GM18526 (cell line): Measurements from ENCODE around the gene CCDC50.

Source experiments
- POLR2A ChIP-seq: IDR thresholded peaks from 3 replicates; pipeline ENCODE4 v1.6.1; 2011; ENCODE audit not compliant: insufficient read length; ENCODE audit errors: extremely low read depth

The CCDC50 gene

GRCh38 chr3:191378142-191378812 lies 49.1 kb downstream of the CCDC50 start:
- no peak for TF ChIP-seq POLR2A

GRCh38 chr3:191379446-191379845 lies 50.3 kb downstream of the CCDC50 start:
- no peak for TF ChIP-seq POLR2A

- no peak for TF ChIP-seq POLR2A
These were observed 50.8 kb downstream of the CCDC50 start for GRCh38 chr3:191380001-191380400.

DNA sequence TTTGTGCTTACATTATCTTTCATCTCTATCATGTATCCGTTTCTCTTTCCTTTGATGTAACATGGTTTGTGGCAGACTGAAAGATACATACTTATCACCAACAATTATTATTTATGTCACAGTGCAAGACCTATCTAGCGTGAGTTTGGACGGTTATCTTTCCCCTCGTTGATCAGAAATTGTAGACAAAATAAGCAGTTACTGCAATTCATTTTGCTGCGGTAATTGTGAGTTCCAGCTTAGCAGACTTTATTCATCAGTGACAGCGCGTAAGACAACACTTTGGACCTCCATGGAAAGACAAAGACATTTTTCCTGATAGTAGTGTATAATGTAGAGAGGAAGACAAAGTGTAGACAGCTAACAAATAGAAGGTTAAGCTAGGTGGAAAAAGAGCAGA lies 52.1 kb downstream of the CCDC50 start:
- TF ChIP-seq POLR2A = no peak

- no peak for TF ChIP-seq POLR2A
These were observed 53.5 kb downstream of the CCDC50 start for GRCh38 chr3:191382661-191383060.

DNA sequence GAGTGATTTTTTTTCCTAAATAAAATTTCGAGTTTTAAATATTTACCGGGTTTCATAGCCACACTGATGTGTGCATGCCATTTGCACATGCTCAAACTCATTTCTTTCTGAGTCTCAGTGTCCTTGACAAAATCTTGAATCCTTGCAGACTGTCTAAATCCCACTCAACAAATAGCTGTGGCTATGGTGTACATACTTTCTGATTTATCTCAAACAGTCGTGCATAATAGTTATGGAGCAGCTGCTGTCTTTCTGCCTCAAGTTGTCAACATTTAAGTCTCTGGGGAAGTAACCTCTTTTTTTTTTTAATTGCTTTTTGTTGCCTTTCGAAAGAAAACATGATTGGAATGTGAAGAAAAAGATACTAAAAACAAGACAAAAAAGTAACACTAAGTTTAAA lies 53.9 kb downstream of the CCDC50 start:
- TF ChIP-seq POLR2A = no peak

GRCh38 chr3:191385101-191385500 lies 55.9 kb downstream of the CCDC50 start:
- TF ChIP-seq POLR2A = no peak

GRCh38 chr3:191387441-191388077 lies 58.4 kb downstream of the CCDC50 start:
- no peak for TF ChIP-seq POLR2A

DNA sequence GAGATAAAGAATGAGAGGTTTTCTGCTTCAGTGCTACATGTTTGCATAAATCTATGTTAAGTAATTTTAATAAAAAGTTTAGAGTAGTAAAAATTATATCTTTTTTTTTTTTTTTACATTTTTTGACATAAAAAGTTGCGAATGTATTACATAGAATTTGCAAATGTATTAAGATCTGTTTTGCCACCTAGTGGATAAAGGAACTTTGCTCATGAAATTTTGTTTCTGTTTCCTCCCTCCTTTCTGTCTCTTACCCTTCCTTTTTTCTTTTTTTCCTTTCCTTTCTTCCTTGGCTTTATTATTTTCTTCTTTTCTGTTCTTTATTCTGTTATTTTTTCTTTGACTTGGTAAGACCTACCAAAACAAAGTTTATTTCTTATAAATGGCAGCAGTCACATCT lies 59.6 kb downstream of the CCDC50 start:
- TF ChIP-seq POLR2A = no peak

- TF ChIP-seq POLR2A = no peak
These were observed 61.4 kb downstream of the CCDC50 start for GRCh38 chr3:191390580-191390979.

GRCh38 chr3:191391861-191392808 lies 62.9 kb downstream of the CCDC50 start:
- TF ChIP-seq POLR2A = no peak

DNA sequence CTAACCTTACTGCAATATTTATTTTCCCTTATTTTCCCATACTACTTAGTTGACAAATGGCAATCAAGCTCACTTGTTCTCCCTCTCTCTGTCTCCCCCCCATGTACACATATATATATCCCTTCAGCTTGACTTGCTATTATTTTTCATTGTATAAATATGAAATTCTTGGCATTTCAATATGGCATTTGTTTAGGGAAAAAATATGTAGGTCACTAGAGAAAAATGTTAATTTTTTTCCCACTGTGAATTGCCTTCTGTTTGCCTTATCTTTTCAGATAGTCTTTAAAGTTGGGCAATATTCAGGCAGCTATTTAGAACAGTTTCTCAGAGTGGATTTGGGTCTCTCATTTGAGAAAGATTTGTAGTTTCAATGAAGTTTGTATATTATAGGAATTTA lies 64.0 kb downstream of the CCDC50 start:
- no peak for TF ChIP-seq POLR2A

- TF ChIP-seq POLR2A = no peak
These were observed 68.6 kb downstream of the CCDC50 start for GRCh38 chr3:191397771-191398170.

- TF ChIP-seq POLR2A = no peak
These were observed 69.4 kb downstream of the CCDC50 start for GRCh38 chr3:191398607-191399006.

DNA sequence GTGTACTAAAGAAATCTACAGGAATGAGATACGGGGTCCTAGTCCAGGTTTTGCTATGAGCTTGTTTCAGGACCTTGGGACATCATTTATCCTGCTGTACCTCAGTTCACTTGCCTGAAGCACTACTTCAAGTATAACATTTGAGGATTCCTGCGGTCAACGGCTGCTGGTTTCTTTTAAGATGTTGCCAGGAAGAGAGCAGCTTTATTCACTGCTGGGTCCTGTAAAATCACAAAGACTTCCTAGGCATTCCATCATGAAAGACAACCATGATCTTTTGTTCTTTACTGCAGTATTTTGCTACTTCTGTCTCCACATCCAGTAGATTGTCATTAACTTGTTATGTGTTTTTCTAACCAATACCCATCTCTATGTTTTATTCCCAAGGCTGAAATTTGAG lies 70.7 kb downstream of the CCDC50 start:
- TF ChIP-seq POLR2A = no peak
